H1 (cell line): ENCODE measurements around the gene GXYLT2. TPM values are rescaled to one million over a fixed set of nuclear protein-coding genes. Genes with fewer than 3 reads are reported as not detected.

Experiments used
- CTCF ChIA-PET: fragments of 300-600 bp; sonication (Branson Sonifier 250); formaldehyde crosslinking; loops from one replicate; lab custom pipeline; 2021; ENCODE audit not compliant: partially characterized antibody; lab: Charles Lee
- POLR2A ChIA-PET: fragments of 300-600 bp; sonication (Branson Sonifier 250); formaldehyde crosslinking; loops from one replicate; lab custom pipeline; 2021; ENCODE audit warnings: inconsistent platforms; ENCODE audit not compliant: partially characterized antibody; lab: Charles Lee
- DNase-seq, 2 experiments: peaks; one replicate each; pipeline versions ENCODE4 v3.0.0 to v3.0.0-alpha.2; 2010 to 2022; ENCODE audit warnings: low spot score in 2 of 2, low read depth in 1 of 2, mixed read lengths in 1 of 2
- FAIRE-seq: peaks from 2 replicates; lab custom pipeline; 2011; peaks lifted over from hg19 to GRCh38; lab: Jason Lieb, UNC
- H2AFZ ChIP-seq: 2 replicates; pipeline ENCODE4 v1.8.1; 2012; ENCODE audit warnings: low read length, inconsistent platforms
- H2AK5ac ChIP-seq: 2 replicates; pipeline ENCODE4 v1.6.1; 2013; ENCODE audit warnings: low read depth, low read length
- H2BK120ac ChIP-seq: replicated peaks from 2 replicates; pipeline ENCODE3; 2013; ENCODE audit warnings: low read depth, low read length, inconsistent platforms
- H2BK12ac ChIP-seq: 2 replicates; pipeline ENCODE4 v1.6.1; 2013; ENCODE audit warnings: low read depth, low read length
- H2BK15ac ChIP-seq: 2 replicates; pipeline ENCODE4 v1.6.1; 2013; ENCODE audit warnings: low read length
- H2BK20ac ChIP-seq: 2 replicates; pipeline ENCODE4 v1.6.1; 2013; ENCODE audit warnings: low read length
- H2BK5ac ChIP-seq: 2 replicates; pipeline ENCODE4 v1.6.1; 2013; ENCODE audit warnings: low read depth, low read length
- H3K14ac ChIP-seq: 2 replicates; pipeline ENCODE4 v1.6.1; 2013; ENCODE audit warnings: inconsistent platforms; ENCODE audit not compliant: insufficient read length
- H3K18ac ChIP-seq: 2 replicates; pipeline ENCODE4 v1.6.1; 2013; ENCODE audit warnings: low read length; ENCODE audit errors: extremely low read depth
- H3K23ac ChIP-seq: 2 replicates; pipeline ENCODE4 v1.6.1; 2013; ENCODE audit warnings: inconsistent platforms; ENCODE audit not compliant: insufficient read length
- H3K23me2 ChIP-seq: 2 replicates; pipeline ENCODE4 v1.6.1; 2013; ENCODE audit warnings: low read depth, low read length
- H3K27ac ChIP-seq: 2 replicates; pipeline ENCODE4 v1.6.1; 2011; ENCODE audit warnings: low read depth, low read length, inconsistent platforms
- H3K27me3 ChIP-seq, 4 experiments: replicated peaks in 1 of 4; 1 replicate in 1 of 4; 2 replicates in 3 of 4; pipeline versions ENCODE4 v1.6.1 to v1.8.1; 2011 to 2013; ENCODE audit warnings: low read length in 3 of 4, mild to moderate bottlenecking in 3 of 4, inconsistent platforms in 2 of 4, mixed read lengths in 2 of 4, moderate library complexity in 1 of 4; ENCODE audit not compliant: control insufficient read depth in 3 of 4, insufficient read depth in 3 of 4; ENCODE audit errors: extremely low read depth in 1 of 4
- H3K36me3 ChIP-seq, 4 experiments: 2 replicates each; pipeline versions ENCODE4 v1.6.1 to v1.8.1; 2011 to 2013; ENCODE audit warnings: mild to moderate bottlenecking in 4 of 4, low read length in 3 of 4, moderate library complexity in 2 of 4, control low read depth in 1 of 4, inconsistent platforms in 1 of 4; ENCODE audit not compliant: insufficient read depth in 4 of 4, control insufficient read depth in 2 of 4
- H3K4ac ChIP-seq: replicated peaks from 2 replicates; pipeline ENCODE3; 2013; ENCODE audit warnings: low read length, low read depth, mixed read lengths, inconsistent platforms; ENCODE audit not compliant: insufficient read length
- H3K4me1 ChIP-seq, 4 experiments: replicated peaks in 1 of 4; 1 replicate in 1 of 4; 2 replicates in 3 of 4; pipeline versions ENCODE4 v1.6.1 to v1.8.1; 2011 to 2013; ENCODE audit warnings: low read length in 3 of 4, inconsistent platforms in 2 of 4, mixed read lengths in 1 of 4; ENCODE audit not compliant: insufficient read depth in 4 of 4, control insufficient read depth in 3 of 4
- H3K4me2 ChIP-seq, 2 experiments: 2 replicates each; pipeline versions ENCODE4 v1.6.1 to v1.8.1; 2011 to 2013; ENCODE audit warnings: low read depth in 2 of 2, low read length in 2 of 2, control low read depth in 1 of 2, inconsistent platforms in 1 of 2, mild to moderate bottlenecking in 1 of 2; ENCODE audit not compliant: insufficient read depth in 1 of 2
- H3K4me3 ChIP-seq, 4 experiments: fragments of 200-600, 300-600 bp in 1 of 4; sonication (generic), shearing (Covaris generic), sonication (Bioruptor Twin) in 1 of 4; 2 replicates each; pipeline versions ENCODE4 v1.5.1 to v1.8.1; 2011 to 2016; ENCODE audit warnings: low read length in 4 of 4, low read depth in 3 of 4, control low read depth in 2 of 4, inconsistent platforms in 2 of 4, mild to moderate bottlenecking in 2 of 4, mixed read lengths in 1 of 4, moderate library complexity in 1 of 4; ENCODE audit not compliant: insufficient read depth in 2 of 4; ENCODE audit errors: extremely low read depth in 1 of 4
- H3K56ac ChIP-seq: replicated peaks from 2 replicates; pipeline ENCODE3; 2013; ENCODE audit warnings: low read depth, mild to moderate bottlenecking, mixed read lengths, low read length, inconsistent platforms; ENCODE audit not compliant: insufficient read length
- H3K79me1 ChIP-seq: 2 replicates; pipeline ENCODE4 v1.6.1; 2013; ENCODE audit warnings: low read depth, low read length, control low read depth
- H3K79me2 ChIP-seq, 2 experiments: 2 replicates each; pipeline versions ENCODE4 v1.6.1 to v1.8.1; 2012 to 2013; ENCODE audit warnings: low read length in 2 of 2, mild to moderate bottlenecking in 2 of 2, inconsistent platforms in 1 of 2; ENCODE audit not compliant: insufficient read depth in 2 of 2, control insufficient read depth in 1 of 2
- H3K9ac ChIP-seq, 4 experiments: replicated peaks in 1 of 4; 1 replicate in 1 of 4; 2 replicates in 3 of 4; pipeline versions ENCODE4 v1.6.1 to v1.8.1; 2011 to 2013; ENCODE audit warnings: low read depth in 3 of 4, low read length in 3 of 4, control low read depth in 2 of 4, mild to moderate bottlenecking in 2 of 4, moderate library complexity in 2 of 4, inconsistent platforms in 1 of 4; ENCODE audit errors: extremely low read depth in 1 of 4
- H3K9me3 ChIP-seq, 2 experiments: 2 replicates each; pipeline versions ENCODE4 v1.6.1 to v1.8.1; 2012 to 2013; ENCODE audit warnings: mild to moderate bottlenecking in 2 of 2, moderate library complexity in 2 of 2, control low read depth in 1 of 2, inconsistent platforms in 1 of 2, low read depth in 1 of 2, low read length in 1 of 2, mixed read lengths in 1 of 2; ENCODE audit not compliant: insufficient read depth in 2 of 2
- H4K20me1 ChIP-seq, 2 experiments: replicated peaks in 1 of 2; 2 replicates each; pipeline versions ENCODE3 to v1.8.1; 2011 to 2013; ENCODE audit warnings: inconsistent platforms in 2 of 2, low read length in 2 of 2, mild to moderate bottlenecking in 1 of 2; ENCODE audit not compliant: insufficient read depth in 2 of 2, control insufficient read depth in 1 of 2
- H4K5ac ChIP-seq: 2 replicates; pipeline ENCODE4 v1.6.1; 2013; ENCODE audit warnings: low read length, low read depth, mixed read lengths, inconsistent platforms; ENCODE audit not compliant: insufficient read length
- H4K8ac ChIP-seq: 2 replicates; pipeline ENCODE4 v1.8.0; 2013; ENCODE audit warnings: mild to moderate bottlenecking, moderate library complexity, low read length, inconsistent platforms; ENCODE audit not compliant: insufficient read depth; ENCODE audit errors: extremely low read depth
- H4K91ac ChIP-seq: replicated peaks from 2 replicates; pipeline ENCODE3; 2013; ENCODE audit warnings: low read length, mixed read lengths, inconsistent platforms; ENCODE audit not compliant: insufficient read length
- CHD2 ChIP-seq: IDR thresholded peaks from 2 replicates; pipeline ENCODE4 v1.6.1; 2012; ENCODE audit warnings: low read length, improper control_type of control experiment
- EZH2 ChIP-seq: fragments of 200-600 bp; sonication (generic); IDR thresholded peaks from 2 replicates; pipeline ENCODE4 v1.7.1; 2012; ENCODE audit warnings: low read depth, mild to moderate bottlenecking, moderate library complexity, low read length, inconsistent platforms; ENCODE audit not compliant: severe bottlenecking
- GTF2F1 ChIP-seq: IDR thresholded peaks from 2 replicates; pipeline ENCODE4 v1.6.1; 2012; ENCODE audit warnings: low read depth, low read length, improper control_type of control experiment, borderline replicate concordance
- JUND ChIP-seq: IDR thresholded peaks from 2 replicates; pipeline ENCODE4 v1.6.1; 2011; ENCODE audit warnings: mild to moderate bottlenecking, improper control_type of control experiment, low read length
- NANOG ChIP-seq: IDR thresholded peaks from 2 replicates; pipeline ENCODE4 v1.6.1; 2011; ENCODE audit warnings: low read length, low read depth, mild to moderate bottlenecking, inconsistent platforms; ENCODE audit not compliant: insufficient read depth, poor library complexity, severe bottlenecking
- POLR2AphosphoS5 ChIP-seq: IDR thresholded peaks from 2 replicates; pipeline ENCODE4 v1.6.1; 2011; ENCODE audit warnings: low read depth, low read length
- RFX5 ChIP-seq: IDR thresholded peaks from 2 replicates; pipeline ENCODE4 v1.6.1; 2011; ENCODE audit warnings: low read depth, low read length, improper control_type of control experiment, borderline replicate concordance
- SIRT6 ChIP-seq: IDR thresholded peaks from one replicate; pipeline ENCODE4 v1.7.1; 2012; ENCODE audit warnings: low read length, inconsistent platforms
- SP1 ChIP-seq: IDR thresholded peaks from 2 replicates; pipeline ENCODE4 v1.6.1; 2011; ENCODE audit warnings: low read depth, low read length
- SUZ12 ChIP-seq: fragments of 200-600 bp; sonication (generic); IDR thresholded peaks from 2 replicates; pipeline ENCODE4 v1.6.1; 2012; ENCODE audit warnings: mild to moderate bottlenecking, inconsistent platforms, low read length, moderate library complexity, mixed read lengths
- whole genome bisulfite sequencing, 2 experiments: shearing (Covaris generic) in 1 of 2; methylation state at CpG; one replicate each; pipeline versions ENCODE4 v1.1.6 to v1.1.7; 2013 to 2015; ENCODE audit warnings: low lambda C conversion rate in 2 of 2, mixed read lengths in 2 of 2, inconsistent platforms in 1 of 2, low coverage in 1 of 2, missing lambda C conversion rate in 1 of 2; ENCODE audit not compliant: insufficient replicate concordance in 2 of 2, insufficient coverage in 1 of 2, insufficient read length in 1 of 2; ENCODE audit errors: extremely low coverage in 1 of 2, missing lambda C conversion rate in 1 of 2; 5-methylcytosine and 5-hydroxymethylcytosine counted together
- polyA plus RNA-seq, 7 experiments: library from polyadenylated mRNA; depleted of rRNA in 3 of 7; stranded (reverse) in 5 of 7; unstranded in 2 of 7; fragments of >200 nt in 5 of 7; fragments of 200-250 nt in 2 of 7; gene quantifications; 1 replicate in 5 of 7; 2 replicates in 1 of 7; 4 replicates in 1 of 7; pipeline versions ENCODE4 v1.2.1 to v1.2.3, GENCODE V29; 2011 to 2013; ENCODE audit warnings: missing spikeins in 2 of 7, mixed read lengths in 2 of 7
- total RNA-seq: library from RNA; stranded (reverse); fragmentation: NEBNext Ultra II Directional; extraction: Animal tissue kit (Norgen Biotek cat#: 25700); gene quantifications from 2 replicates; pipeline ENCODE4 v1.2.1, GENCODE V29; 2021
- TF ChIP-seq, protein P1 (sequence below): IDR thresholded peaks from 2 replicates; pipeline ENCODE4 v1.6.1; 2011; ENCODE audit warnings: low read length, improper control_type of control experiment
- TF ChIP-seq, protein P2 (sequence below): IDR thresholded peaks from 2 replicates; pipeline ENCODE4 v1.6.1; 2012; ENCODE audit warnings: inconsistent platforms

GXYLT2 gene
- total and polyA plus RNA-seq, 2 of the 8 experiments (the other 6 are each of a cell fraction or from before 2014, with no cell fraction given): 1.8 to 5.6 TPM

DNA sequence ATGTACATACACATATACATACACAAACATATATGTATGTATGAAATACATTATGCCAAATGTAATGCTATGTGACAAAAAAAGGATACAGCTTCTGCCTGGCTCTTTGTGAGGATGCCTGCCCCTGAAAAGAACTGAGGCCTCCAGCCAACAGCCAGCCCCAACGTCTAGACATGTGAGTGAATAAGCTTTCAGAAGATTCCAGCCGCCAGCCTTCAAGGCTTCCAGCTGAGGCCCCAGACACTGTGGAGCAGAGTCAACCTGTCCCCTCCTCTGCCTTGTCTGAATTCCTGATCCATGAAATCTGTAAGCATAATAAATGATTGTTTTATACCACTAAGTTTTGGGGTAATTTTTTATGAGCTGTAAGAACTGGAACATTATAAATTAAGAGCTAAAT is 24.7 kb downstream of the GXYLT2 start:
- Histone ChIP-seq H4K20me1 (no peaks in the 10 kb centered on the region), H3K23ac (no peak overlapping the region), H3K9ac (no peak overlapping the region), H3K18ac (no peak overlapping the region), H3K79me1 (no peaks in the 10 kb centered on the region), H3K4ac (no peak overlapping the region), H3K4me1 (no peaks in the 10 kb centered on the region), H4K5ac (no peak overlapping the region), H2AK5ac (no peak overlapping the region), H2BK120ac (no peak overlapping the region), H2BK20ac (no peak overlapping the region), H3K27ac (no peak overlapping the region), H3K56ac (no peak overlapping the region), H4K8ac (no peak overlapping the region), H3K4me2 (no peak overlapping the region), H3K9me3 (no peaks in the 10 kb centered on the region), H3K36me3 (no peaks in the 10 kb centered on the region; a peak in 1 of 8 replicates), H3K4me3 (no peak overlapping the region), H3K14ac (no peak overlapping the region), H3K79me2 (no peaks in the 10 kb centered on the region), H2BK15ac (no peak overlapping the region), H4K91ac (no peak overlapping the region), H2BK12ac (no peak overlapping the region), H2AFZ (no peak overlapping the region), H3K27me3 (no peaks in the 10 kb centered on the region), H2BK5ac (no peak overlapping the region), H3K23me2 (no peaks in the 10 kb centered on the region)
- FAIRE-seq: no peak
- POLR2A ChIA-PET: no interaction called here
- WGBS, 2 experiments: 87% methylated on average over 2 of the region's 2 CpGs; no CpG with 5 or more reads in 1 of the 2 experiments
- no peak for DNase-seq
- CTCF ChIA-PET: interaction anchor here (0.6 to 2.6 kb wide), 7 partner anchors 12 to 1515 kb away, joined by 3 to 13 read pairs (median 3); partner anchors contain the start of gene GXYLT2
- TF ChIP-seq SUZ12: no peak
- TF ChIP-seq RFX5: no peak
- TF ChIP-seq, protein P1, sequence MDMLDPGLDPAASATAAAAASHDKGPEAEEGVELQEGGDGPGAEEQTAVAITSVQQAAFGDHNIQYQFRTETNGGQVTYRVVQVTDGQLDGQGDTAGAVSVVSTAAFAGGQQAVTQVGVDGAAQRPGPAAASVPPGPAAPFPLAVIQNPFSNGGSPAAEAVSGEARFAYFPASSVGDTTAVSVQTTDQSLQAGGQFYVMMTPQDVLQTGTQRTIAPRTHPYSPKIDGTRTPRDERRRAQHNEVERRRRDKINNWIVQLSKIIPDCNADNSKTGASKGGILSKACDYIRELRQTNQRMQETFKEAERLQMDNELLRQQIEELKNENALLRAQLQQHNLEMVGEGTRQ: no peak
- no peak for TF ChIP-seq JUND
- no peak for TF ChIP-seq POLR2AphosphoS5
- no peak for TF ChIP-seq NANOG
- TF ChIP-seq, protein P2, sequence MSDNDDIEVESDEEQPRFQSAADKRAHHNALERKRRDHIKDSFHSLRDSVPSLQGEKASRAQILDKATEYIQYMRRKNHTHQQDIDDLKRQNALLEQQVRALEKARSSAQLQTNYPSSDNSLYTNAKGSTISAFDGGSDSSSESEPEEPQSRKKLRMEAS: no peak
- no peak for TF ChIP-seq CHD2
- no peak for TF ChIP-seq EZH2
- no peak for TF ChIP-seq SIRT6
- TF ChIP-seq GTF2F1: no peak
- no peak for TF ChIP-seq SP1
